Measurements from ENCODE around the gene FXYD6. TPM values are rescaled to one million over a fixed set of nuclear protein-coding genes. Genes with fewer than 3 reads are reported as not detected.
"Not testable (repeated sequence)": the region's sequence is repeated elsewhere in the genome, so short reads cannot be mapped to it uniquely, and the experiment has no call there.

Gene FXYD6, protein sequence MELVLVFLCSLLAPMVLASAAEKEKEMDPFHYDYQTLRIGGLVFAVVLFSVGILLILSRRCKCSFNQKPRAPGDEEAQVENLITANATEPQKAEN
- polyA plus RNA-seq (2014; cell fraction: cytosol; rRNA removed): 123 and 162 TPM in 2 replicates
- 106 and 158 TPM in 2 replicates for polyA plus RNA-seq (2014; cell fraction: nucleus; rRNA removed)

DNA sequence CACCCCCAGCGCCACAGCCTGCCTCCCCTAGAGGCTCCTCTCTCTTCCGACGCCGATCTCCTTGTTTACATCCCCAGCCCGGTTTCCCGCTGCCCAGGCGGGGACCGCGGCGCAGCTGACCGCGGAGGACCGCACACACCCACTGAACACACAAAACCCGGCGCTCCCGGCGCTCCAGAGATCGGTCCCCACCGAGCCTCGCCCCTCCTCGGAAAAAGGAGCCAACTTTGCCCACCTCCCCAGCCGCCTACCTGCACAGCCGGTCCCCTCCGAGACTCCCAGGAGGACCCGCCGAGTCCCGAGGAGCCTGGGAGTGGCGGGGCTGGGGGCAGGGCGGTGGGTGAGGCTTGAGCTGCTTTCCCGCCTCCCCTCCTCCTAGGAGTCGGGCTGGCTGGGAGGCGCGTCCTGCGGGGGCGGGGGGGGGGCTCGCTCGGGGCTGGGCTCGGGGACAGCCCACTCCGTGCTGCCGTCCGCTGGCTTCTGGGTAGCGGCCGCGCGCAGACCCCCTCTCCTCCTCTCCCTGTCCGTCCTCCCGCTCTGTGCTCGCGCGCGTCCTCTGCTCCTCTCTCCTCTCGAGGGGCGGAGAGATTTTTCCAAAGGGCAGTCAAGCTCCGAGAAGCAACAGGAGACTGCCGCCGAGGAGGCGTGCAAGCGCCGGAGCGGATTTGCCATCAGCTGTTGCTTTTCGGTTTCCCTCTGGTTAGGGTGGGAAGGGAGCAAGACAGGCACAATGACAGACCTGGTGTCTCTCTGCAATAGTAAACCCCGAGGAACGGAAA, at the start of gene FXYD6:
Gene FXYD6 (minus strand): TSS at position 318 of the 779 bp plus-strand sequence. CDS start 33,882 bp downstream, outside the sequence.
- DNase-seq (ENCODE audit: low spot score): peak; percentile 76

DNA sequence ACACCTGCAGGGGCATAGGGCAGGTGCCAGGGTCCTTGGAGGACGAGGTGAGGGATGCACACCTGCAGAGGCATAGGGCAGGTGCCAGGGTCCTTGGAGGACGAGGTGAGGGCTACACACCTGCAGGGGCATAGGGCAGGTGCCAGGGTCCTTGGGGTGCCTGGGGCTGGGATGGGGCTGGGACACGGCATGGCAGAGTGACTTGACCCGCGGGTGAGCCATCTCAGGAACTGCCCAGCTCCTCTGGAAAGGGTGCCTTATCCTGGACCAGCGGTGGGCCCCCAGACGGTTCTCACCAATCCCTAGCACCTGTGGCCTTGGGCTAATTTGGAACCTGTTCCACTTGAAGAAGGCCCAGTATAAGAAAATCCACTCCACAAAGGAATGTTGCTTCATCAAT, 49.7 kb upstream of the FXYD6 start:
- DNase-seq (ENCODE audit: low spot score): not testable (repeated sequence)

DNA sequence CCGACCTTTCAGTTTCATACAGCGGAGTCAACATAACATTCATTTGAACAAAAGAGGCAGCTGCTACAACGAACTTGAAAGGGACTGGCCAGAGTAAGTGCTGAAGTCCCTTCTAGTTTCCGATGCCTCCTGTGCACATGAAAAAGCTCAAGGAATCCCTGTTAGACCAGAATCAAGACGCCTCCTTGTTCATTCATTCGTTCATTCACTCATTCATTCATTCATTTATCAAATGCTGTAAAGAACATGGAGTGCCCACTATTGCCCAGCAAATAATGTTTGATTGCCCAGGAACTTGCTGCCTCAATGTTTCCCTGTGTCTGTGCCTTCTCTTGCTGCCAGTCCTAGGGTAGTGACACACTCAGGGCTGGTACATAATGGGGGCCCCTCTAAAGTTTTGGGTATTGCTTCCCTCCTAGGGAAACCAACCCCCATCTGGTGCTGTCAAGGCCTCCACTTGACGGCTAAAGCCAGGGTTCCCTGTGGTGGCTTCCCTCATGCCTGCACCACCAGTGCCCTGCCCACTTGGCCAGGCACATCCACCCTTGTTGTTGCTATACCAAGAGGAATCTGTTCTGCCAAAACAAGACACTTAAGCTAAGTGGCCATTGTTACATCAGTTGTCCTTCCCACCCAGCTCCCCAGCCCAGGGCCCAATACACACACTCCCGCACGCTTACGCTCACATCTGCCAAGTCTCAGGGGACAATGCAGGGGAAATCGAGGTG, 48.9 kb upstream of the FXYD6 start:
- no peak for DNase-seq (ENCODE audit: low spot score)

DNA sequence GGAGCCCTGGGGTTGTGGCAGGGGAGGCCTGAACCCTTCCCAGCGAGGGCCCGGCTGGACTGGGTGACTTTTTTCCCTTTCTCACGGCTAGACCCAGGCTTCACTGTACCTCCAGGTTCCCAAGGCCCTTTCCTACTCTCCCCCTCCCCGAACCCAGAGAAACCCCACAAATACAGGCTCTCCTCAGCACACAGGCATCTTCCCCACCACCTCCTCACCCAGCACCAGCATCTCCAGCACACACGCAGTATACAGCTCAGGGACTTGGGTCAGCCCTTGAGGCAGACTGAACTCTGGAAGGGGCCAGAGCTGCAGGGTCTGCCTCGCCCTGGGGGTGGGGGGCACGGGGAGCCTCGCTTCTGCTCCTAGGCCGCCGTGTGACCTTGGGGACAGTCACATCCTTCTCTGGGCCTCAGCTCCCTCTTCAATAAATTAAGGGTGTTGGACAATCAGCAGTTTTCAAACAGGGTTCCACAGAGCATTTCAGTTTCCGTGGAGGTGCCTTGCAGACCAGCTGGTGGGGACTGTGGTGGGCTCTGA, 48.2 kb upstream of the FXYD6 start:
- no peak for DNase-seq (ENCODE audit: low spot score)

DNA sequence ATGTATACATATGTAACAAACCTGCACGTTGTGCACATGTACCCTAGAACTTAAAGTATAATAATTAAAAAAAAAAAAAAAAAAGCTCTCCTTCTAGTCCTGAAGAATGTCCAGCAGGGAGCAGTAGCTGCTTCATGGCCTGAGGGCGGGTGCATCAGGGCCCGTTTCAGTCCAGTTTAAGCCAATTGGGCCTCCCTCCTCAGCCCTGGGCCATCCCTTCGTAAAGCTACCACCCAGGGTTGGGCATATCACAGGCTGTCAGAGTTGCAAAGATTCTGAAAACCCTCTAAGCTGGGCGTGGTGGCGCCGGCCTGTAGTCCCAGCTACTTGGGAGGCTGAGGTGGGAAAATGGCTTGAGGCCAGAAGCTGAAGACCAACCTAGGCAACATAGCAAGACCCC, 47.3 kb upstream of the FXYD6 start:
- no peak for DNase-seq (ENCODE audit: low spot score)

DNA sequence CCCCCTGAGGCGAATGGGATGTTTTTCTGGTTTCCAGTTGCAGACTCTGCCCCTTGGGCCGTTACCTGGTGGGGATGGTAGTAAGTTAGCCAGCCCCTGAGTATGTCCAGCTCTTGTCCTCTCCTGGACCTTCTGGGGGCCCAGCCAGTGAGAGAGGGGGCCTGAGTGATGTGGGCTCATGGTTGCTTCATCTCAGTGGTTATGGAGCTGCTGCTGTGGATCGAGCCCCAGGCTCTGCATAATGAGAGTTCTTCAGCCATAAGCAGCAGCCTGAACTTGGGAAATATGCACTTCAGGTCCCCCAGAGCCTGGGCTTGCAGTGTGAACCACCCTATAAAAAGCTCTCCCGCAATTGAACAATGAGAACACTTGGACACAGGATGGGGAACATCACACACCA, 46.8 kb upstream of the FXYD6 start:
- no peak for DNase-seq (ENCODE audit: low spot score)

DNA sequence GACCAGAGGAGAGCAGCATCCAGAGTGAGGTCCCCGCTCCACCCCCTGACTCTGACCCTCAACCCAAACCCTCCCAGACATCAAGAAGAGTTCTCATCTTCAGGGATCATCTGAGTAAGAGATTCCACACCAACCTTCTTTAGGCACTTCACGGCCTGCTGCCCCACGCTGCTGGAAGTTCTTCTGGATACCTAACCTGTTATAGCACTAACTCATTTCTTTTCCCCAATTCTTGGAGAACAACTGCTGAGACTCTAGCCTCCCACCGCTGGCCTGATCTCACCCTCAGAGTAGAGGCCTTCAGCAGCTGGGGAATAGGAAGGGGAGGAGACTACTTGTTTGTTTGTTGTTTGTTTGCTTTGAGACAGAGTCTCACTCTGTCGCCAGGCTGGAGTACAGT, 45.4 kb upstream of the FXYD6 start:
- no peak for DNase-seq (ENCODE audit: low spot score)

DNA sequence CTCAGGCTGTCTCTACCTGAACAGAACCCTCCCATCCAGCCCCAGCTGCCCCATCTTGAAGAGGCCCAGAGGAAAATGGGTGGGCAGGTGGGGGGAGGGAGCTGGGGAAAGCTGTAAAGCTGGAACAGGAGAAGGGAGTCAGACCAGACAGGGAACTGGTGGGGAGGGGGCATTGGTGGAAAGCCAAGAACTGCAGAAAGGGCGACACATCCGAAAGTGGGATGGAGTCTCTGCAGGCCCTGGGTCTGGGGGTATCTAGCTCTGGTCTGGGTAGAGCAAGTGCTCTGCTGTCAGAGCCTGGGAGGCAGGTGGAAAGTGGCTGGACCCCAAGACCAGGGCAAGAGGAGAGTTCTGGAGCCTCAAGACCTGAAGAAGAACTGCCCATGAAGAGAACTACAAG, 45.0 kb upstream of the FXYD6 start:
- no peak for DNase-seq (ENCODE audit: low spot score)

DNA sequence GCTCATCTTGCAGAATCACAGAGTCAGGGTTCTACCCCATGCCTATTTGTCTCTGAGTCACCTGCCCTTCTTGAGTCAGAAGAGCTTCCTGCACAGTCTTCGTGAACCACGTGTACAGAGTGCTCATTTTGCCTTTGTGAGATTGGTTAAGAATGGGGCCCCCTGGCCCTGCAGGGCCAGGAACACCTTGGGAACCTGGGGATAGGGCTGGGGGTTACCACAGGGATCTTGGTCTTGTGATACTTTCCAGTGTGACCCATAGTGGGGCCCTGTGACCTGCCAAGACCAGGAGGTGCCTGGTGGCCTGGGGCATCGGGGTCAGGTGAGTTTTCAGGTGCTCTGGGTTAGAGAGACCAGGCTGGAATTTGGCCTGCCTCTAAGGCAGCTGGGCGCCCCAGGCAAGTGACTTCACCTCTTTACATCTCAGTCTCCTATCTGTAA, 43.3 kb upstream of the FXYD6 start:
- no peak for DNase-seq (ENCODE audit: low spot score)

DNA sequence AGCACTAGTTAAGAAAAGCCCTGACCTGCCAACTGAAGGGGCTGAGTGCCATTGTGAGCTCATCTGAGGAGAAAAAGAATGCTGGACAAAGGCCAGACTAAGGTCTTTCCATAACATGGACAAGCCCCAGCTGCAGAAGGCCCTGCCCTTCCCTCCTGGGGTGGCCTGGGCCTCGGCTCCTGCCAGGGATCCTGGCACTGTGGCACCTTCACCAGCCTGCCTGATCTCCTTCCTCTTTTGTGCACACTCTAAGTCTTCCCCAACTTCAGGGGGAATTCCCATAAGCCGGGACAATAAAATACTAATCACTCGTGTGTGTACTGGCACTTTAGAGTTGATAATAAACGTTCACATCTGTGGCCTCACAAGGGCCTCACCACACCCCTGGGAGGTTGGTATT, 42.9 kb upstream of the FXYD6 start:
- no peak for DNase-seq (ENCODE audit: low spot score)

DNA sequence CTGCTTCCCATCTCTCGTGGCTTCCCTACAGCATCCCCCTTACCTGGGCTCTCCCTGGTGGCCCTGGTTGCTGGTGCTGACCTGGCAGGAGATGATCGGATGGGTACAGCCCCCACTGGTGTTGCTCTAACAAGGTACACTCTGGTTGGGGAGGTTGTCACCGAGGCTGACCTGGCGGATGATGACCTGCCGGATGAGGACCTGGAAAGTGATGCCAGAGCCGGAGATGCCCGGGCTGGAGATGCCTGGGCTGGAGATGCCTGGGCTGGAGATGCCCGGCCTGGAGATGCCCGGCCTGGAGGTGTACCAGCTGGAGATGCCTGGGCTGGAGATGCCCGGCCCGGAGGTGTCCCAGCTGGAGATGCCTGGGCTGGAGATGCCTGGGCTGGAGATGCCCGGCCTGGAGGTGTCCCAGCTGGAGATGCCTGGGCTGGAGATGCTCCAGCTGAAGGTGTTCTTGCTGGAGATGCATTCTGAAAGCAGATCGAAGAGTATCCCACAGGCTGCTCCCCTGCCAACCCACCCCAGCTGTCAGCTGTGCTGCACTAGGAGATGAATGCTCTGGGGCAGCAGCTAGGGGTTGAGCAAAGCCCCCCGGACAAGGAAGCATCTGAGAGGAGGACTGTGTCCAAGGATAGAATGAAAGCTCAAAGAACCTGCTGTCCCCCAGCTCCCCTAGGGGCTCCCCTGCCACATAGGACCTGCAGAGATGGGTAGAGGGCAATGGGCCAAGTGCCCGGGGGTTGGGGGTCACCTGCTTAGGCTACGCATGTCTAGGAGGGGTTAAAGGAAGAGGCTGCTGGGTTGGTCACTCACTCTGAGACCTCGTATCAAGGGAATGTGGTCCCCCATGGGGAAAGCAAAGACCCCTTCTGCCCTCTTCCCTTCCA, 42.2 kb upstream of the FXYD6 start:
- DNase-seq (ENCODE audit: low spot score): no peak

DNA sequence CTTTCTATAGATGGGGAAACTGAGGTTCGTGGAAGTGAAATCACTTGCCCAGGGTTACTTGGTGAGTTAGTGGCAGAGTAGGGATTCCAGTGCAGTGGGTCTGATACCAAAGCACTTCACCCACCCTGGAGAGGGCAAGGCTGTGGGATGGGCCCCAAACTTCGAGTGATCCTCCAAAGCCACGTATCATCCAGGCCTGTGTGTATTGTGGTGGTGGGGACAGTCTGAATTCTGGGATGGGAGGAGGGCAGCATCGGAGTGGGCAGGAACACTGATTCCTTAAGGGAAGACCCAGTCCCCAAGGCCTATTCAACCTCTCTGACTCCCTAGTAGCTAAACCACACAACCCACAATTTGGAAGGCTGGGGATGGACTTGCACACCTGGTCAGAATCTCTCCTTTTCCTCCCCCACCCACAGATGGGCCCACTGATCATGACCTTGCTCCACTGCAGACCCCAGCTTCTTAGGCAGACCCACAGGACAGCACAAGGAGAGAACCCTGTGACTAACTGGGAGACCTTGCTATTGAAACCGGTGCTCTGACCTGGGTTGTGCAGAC, 41.2 kb upstream of the FXYD6 start:
- DNase-seq (ENCODE audit: low spot score): no peak

DNA sequence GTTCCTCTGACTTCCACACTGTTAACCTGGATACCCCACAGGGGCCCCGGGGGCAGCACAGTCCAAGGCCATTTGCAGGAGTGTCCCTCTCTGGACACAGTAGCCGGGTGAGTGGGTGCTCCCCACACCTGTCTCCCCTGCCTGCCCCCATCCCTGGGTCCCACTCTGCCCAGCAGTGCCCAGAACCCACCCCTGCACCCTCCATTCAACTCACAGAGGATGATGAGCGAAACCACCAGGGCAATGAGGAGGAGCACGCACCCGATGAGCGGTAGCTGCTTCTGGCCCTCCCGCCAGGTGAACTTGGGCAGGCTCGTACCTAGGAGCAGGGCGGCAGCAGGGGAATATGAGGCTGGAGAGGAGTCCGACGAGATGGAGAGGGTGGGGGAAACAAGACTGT, 40.5 kb upstream of the FXYD6 start:
- DNase-seq (ENCODE audit: low spot score): no peak

DNA sequence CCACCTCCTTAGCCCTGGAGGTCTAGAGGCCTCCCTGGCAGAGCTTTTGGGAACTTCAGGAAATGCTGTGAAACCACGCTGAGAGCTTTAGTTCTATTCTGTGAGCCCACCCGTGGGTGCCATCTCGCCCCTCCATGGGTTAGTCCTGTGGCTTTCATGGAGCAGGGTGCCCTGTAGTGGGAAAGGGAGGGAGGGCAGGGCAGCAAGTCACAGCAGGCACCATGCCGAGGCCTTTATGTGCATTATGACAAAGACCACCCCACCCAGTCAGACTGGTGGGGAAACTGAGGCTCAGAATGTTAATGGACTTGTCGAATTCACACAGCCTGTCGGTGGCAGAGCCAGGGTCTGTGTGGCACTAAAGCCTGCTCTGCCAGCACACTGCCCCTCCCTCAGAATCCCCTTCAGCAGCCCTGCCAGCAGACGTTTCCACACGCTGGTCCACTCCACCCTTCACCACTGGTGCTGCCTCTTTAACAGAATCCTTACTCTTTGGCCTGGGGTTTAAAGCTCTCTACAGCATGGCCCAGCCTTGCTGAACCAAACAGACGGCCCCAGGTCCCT, 39.3 kb upstream of the FXYD6 start:
- no peak for DNase-seq (ENCODE audit: low spot score)

DNA sequence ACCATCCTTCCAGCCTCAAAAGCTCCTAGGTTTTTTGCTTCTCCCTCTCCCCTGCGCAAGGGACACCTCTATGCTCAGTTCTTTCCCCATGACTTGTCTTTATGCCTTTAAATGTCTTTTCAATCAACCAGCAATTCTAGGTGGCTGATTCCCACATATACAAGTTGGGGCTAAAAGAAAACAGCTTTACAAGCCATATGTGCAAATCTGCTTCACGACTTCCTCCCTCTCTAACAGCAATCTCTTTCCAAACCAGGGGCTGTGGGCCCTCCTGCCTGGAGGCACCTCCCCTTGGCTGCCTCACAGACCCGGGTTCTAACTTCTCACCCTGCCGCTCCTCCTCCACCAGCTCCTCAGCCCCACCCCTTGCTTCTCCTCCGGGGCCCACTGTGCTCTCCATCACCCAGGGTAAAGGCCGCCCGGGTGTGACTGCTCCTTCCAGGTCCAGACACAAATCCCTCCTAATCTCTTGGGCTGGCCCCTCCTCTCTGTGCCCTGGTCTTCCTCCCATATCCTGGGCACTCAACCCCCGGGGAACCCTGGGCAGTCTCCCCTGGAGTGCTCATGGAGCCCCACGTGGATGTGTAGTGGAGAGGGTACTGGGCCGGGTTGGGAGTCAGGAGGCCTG, 38.6 kb upstream of the FXYD6 start:
- no peak for DNase-seq (ENCODE audit: low spot score)

DNA sequence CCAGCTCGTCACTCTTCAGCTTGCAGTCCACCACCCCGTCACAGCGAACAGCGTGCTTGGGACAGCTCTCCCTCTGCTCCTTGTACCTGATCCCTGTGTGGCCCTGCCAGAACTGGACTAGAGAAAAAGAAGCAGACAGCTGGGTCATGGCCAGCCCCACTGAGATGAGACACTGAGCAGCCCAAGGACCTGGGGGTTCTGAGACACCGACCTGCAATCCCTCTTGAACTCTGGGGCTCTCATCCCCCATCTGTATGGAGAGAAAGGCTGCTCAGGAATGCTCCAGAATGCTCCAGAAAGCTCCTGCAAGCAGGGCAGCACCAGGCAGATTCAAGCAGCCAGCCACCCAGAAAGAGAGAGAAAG, 37.9 kb upstream of the FXYD6 start:
- DNase-seq (ENCODE audit: low spot score): no peak

DNA sequence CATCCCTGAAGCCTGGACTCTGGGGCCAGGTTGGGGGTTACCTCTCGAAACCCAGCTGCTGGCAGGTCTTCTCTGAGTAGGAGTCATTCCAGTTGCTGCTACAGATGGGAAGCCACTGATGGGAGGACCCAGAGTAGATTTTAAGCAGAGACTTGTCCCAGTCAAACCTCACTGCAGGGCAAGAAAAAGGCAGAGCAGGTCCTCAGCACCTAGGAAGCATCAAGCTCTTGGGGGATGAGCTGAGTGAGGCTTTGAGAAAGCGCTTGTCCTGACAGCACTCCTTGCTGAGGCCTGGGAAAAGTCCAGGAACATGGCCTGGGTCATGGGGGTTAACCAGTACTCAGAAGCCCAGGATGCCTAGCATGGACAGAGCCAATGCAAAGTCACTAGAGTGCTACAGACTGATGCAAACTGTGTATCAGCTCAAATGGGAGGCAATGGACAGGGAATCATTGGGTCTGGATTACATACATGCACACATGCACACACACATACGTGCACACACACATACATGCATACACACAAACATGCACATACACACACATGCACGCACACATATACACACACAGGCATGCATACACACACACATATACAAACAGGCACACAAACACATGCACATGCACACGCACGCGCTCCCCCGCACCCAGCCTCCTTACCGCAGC, 37.4 kb upstream of the FXYD6 start:
- no peak for DNase-seq (ENCODE audit: low spot score)

DNA sequence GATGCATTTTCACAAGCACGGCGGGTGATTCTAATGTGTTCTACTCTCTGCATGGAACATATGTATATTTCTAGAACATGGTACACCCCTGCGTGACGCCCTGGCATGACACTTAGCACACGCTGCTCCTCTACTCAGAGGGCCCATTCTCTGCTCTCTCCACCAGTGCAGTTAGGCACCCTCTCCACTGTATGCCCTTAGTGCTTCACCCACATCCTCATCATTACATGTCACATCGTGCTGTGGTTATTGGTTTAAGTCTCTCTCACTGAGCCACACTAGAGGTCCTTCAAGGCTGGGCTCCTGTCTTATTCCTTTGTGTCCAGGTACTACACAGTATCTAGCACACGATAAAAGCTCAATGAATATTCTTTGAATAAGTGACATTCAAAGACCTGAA, 36.0 kb upstream of the FXYD6 start:
- DNase-seq (ENCODE audit: low spot score): no peak

DNA sequence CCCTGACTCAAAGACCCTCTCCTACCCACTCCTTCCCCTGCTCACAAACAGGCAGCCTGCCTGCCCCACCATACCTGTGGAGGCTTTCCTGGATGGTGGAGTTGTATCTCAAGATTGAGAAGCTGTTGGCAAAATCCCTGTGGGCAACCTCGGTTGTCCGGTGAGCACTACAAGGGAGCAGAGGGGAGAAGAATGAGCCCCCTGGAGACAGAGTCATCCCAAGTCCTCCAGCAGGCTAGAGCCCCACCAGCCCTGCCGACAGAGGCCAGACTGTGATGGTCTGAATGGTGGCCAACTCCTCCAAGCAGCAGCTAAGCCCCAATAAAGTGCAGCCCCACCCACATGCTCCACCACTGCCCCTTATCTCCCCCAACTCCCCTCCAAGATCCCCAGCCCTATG, 35.2 kb upstream of the FXYD6 start:
- DNase-seq (ENCODE audit: low spot score): no peak
